HL-60 (cell line): ENCODE data around the gene FBXL17.

Experiments used
- DNase-seq, 2 experiments: peaks; one replicate each; pipeline ENCODE4 v3.0.0-alpha.2; 2010 to 2020; ENCODE audit warnings: low read depth in 1 of 2, low spot score in 1 of 2
- H3K27ac ChIP-seq: fragments of 250-450 bp; sonication (Bioruptor Pico); replicated peaks from 2 replicates; pipeline ENCODE4 v1.5.1; 2020; ENCODE audit warnings: mild to moderate bottlenecking, moderate library complexity
- H3K27me3 ChIP-seq: fragments of 250-450 bp; sonication (Bioruptor Pico); 2 replicates; pipeline ENCODE4 v1.5.1; 2021; ENCODE audit warnings: mild to moderate bottlenecking, moderate library complexity; ENCODE audit not compliant: insufficient read depth, poor library complexity, severe bottlenecking
- H3K4me3 ChIP-seq: replicated peaks from 2 replicates; pipeline ENCODE4 v1.5.1; 2011; ENCODE audit warnings: mild to moderate bottlenecking, control low read depth, low read length; ENCODE audit not compliant: insufficient read depth
- CTCF ChIP-seq: IDR thresholded peaks from one replicate; pipeline ENCODE4 v1.5.1; 2011; ENCODE audit warnings: low read length, control low read depth, inconsistent platforms; ENCODE audit not compliant: insufficient read depth
- GABPA ChIP-seq: IDR thresholded peaks from 2 replicates; pipeline ENCODE4 v1.6.1; 2012; ENCODE audit warnings: low read depth
- POLR2AphosphoS5 ChIP-seq: IDR thresholded peaks from 2 replicates; pipeline ENCODE4 v1.6.1; 2012; ENCODE audit warnings: low read depth
- REST ChIP-seq: IDR thresholded peaks from 2 replicates; pipeline ENCODE4 v1.6.1; 2012; ENCODE audit warnings: low read depth; ENCODE audit not compliant: insufficient replicate concordance
- SPI1 ChIP-seq: IDR thresholded peaks from 2 replicates; pipeline ENCODE4 v1.6.1; 2012; ENCODE audit warnings: low read depth, mild to moderate bottlenecking, borderline replicate concordance

The FBXL17 gene

GRCh38 chr5:108311682-108312081, 70.2 kb downstream of the FBXL17 start:
- no peak for DNase-seq
- H3K4me3 ChIP-seq: no peak overlapping the region
- H3K27me3 ChIP-seq: no peaks in the 10 kb centered on the region
- no peak overlapping the region for H3K27ac ChIP-seq
- TF ChIP-seq SPI1 (no peak), GABPA (no peak), REST (no peak), POLR2AphosphoS5 (no peak), CTCF (no peak)

- Histone ChIP-seq H3K4me3 (no peak overlapping the region), H3K27ac (no peak overlapping the region), H3K27me3 (no peaks in the 10 kb centered on the region)
- no peak for DNase-seq
- TF ChIP-seq CTCF (no peak), SPI1 (no peak), POLR2AphosphoS5 (no peak)
Observed at GRCh38 chr5:108303611-108304010, 78.3 kb downstream of the FBXL17 start.

GRCh38 chr5:108303086-108303485, 78.8 kb downstream of the FBXL17 start:
- no peaks in the 10 kb centered on the region for H3K27me3 ChIP-seq
- no peak overlapping the region for H3K4me3 ChIP-seq
- TF ChIP-seq REST: no peak
- TF ChIP-seq CTCF: no peak
- TF ChIP-seq POLR2AphosphoS5: no peak
- no peak for TF ChIP-seq GABPA
- TF ChIP-seq SPI1: no peak
- DNase-seq: no peak
- no peak overlapping the region for H3K27ac ChIP-seq

GRCh38 chr5:108297042-108297601, 84.8 kb downstream of the FBXL17 start:
- TF ChIP-seq CTCF (no peak), GABPA (no peak), POLR2AphosphoS5 (no peak), REST (no peak), SPI1 (no peak)
- no peak overlapping the region for H3K4me3 ChIP-seq
- no peaks in the 10 kb centered on the region for H3K27me3 ChIP-seq

More at GRCh38 chr5:108297042-108297601, 84.8 kb downstream of the FBXL17 start:
- DNase-seq: no peak
- no peak overlapping the region for H3K27ac ChIP-seq
